ENCODE measurements around the gene XRCC2.
A peak's percentile ranks its signal among the peaks of the same experiment; 100 is the strongest.
"Not testable (repeated sequence)": the region's sequence is repeated elsewhere in the genome, so short reads cannot be mapped to it uniquely, and the experiment has no call there.

XRCC2 gene

GRCh38 chr7:152664636-152665035 lies 11.3 kb downstream of the XRCC2 start:
- DNase-seq (ENCODE audit: low spot score), result peak; percentile 59

DNA sequence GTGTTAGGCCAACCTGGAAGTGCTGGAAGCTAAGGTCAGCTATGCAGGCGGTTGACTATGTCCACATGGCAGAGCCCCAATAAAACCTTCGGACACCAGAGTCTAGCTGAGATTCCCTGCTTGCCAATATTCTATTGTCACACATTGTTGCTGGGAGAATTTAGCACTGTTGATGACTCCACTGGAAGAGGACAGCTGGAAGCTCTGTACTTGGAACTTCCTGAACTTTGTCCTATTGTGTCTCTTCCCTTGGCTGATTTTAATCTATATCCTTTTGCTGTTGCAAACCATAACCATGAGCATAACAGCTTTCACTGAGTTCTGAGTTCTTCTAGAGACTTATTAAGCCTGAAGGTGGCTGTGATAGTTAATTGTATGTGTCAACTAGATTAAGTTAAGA lies 12.0 kb downstream of the XRCC2 start:
- DNase-seq (ENCODE audit: low spot score), result no peak

DNA sequence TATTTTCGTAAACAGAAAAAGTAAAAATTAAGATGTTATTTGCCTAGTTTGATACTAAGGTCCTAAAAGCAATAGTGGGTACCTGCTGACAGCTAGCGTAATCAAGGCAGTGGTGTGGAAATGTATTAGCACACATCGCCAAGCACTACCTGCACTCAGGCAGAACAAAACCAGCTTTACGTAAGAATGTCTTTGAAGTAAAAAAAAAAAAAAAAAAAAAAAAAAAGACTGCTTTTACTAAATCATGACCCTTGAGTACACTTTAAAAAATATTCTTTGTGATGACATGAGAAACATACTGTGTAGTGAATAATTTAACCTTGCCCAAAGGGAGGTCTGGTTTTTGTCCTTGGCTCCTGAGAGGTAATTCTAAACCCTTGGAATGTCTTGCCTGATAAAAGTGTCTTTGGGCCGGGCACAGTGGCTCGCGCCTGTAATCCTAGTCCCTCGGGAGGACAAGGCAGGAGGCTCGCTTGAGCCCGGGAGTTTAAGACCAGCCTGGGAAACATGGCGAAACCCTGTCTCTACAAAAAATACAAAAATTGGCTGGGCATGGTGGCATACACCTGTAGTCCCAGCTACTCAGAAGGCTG lies 12.7 kb downstream of the XRCC2 start:
- DNase-seq (ENCODE audit: low spot score), result peak; percentile 31

GRCh38 chr7:152661479-152661878 lies 14.5 kb downstream of the XRCC2 start:
- DNase-seq (ENCODE audit: low spot score), result no peak

DNA sequence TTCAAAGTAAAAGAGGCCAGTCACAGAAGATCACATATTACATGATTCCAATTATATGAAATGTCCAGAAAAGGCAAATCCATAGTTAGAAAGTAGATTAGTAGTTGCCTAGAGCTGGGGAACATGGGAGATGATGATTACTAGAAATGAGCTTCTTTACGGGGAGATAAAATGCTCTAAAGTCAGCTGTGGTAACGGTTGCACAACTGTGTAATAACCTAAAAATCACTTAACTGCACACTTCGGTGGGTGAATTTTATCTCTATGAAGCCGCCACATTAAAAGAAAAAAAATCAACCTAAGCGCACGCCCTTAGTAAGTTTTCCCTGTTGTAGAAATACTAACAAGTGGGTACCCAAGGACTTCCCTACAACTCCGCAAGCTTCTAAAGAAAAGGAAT lies 15.9 kb downstream of the XRCC2 start:
- DNase-seq (ENCODE audit: low spot score), result no peak

GRCh38 chr7:152654971-152655370 lies 21.0 kb downstream of the XRCC2 start:
- DNase-seq (ENCODE audit: low spot score), result no peak

- no peak for DNase-seq (ENCODE audit: low spot score)
These were observed 26.7 kb downstream of the XRCC2 start for GRCh38 chr7:152649220-152649619.

- no peak for DNase-seq (ENCODE audit: low spot score)
These were observed 28.9 kb downstream of the XRCC2 start for GRCh38 chr7:152647009-152647408.

GRCh38 chr7:152646579-152646978 lies 29.4 kb downstream of the XRCC2 start:
- not testable (repeated sequence) for DNase-seq (ENCODE audit: low spot score)

- DNase-seq (ENCODE audit: low spot score), result no peak
These were observed 31.9 kb downstream of the XRCC2 start for GRCh38 chr7:152643979-152644559.

- DNase-seq (ENCODE audit: low spot score), result no peak
These were observed 34.6 kb downstream of the XRCC2 start for GRCh38 chr7:152641384-152641783.

DNA sequence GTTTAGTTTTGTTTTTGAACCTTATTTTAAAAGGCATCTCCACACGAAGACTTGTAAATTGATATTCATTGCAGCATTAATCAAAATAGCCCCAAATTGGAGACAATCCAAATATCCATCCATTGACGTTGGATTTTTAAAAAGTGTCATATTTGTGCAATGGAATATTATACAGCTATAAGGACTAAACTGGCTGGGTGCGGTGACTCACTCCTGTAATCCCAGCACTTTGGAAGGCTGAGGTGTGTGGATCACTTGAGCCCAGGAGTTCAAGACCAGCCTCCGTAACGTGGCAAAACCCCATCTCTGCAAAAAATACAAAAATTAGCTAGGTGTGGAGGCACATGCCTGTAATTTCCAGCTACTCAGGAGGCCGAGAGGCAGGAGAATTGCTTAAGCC lies 35.1 kb downstream of the XRCC2 start:
- DNase-seq (ENCODE audit: low spot score), result no peak

DNA sequence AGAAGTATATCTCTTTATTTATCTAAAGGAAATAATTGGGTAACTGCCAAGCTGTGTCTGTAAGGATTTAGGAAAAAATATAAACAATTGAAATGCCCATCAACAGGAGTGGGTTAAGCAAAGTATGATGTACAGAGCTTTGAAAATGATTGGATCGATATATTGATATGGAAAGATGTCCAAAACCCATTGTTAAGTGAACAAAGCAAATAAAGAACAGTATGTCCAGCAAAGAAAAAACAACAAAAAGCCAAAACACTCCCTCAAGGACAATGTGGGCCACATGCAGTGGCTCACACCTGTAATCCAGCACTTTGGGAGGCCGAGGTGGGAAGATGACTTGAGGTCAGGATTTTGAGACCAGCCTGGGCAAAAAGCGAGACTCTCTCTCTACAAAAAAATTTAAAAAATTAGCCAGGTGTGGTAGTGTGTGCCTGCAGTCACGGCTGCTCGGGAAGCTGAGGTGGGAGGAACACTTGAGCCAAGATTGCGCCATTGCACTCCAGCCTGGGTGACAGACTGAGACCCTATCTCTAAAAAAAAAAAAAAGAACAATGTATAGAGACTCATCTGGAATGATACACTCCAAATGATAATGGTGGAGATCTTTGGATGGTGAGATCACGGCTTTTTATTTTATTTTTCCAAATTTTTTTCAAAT lies 37.9 kb downstream of the XRCC2 start:
- DNase-seq (ENCODE audit: low spot score), result no peak

GRCh38 chr7:152637161-152637560 lies 38.8 kb downstream of the XRCC2 start:
- DNase-seq (ENCODE audit: low spot score), result no peak

GRCh38 chr7:152636441-152636840 lies 39.5 kb downstream of the XRCC2 start:
- DNase-seq (ENCODE audit: low spot score), result no peak

DNA sequence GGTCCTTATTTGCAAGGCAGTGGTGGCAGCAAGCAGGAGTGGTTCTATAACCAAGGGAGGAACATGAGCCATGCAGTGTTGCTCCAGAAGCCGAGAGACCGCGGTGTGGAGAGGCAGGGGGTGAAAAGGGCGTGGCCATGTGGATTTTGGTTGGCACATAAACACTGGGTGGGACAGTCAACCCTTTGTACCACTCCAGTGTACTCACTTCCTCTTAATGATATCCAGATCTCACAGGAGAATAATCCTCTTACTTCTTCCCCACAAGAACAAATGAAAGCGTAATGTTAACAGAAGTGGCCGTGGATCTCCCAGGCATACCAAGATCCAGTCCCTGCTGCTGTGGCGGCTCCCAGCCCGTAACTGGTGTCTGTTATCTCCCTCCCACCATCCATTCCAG lies 42.4 kb downstream of the XRCC2 start:
- no peak for DNase-seq (ENCODE audit: low spot score)

DNA sequence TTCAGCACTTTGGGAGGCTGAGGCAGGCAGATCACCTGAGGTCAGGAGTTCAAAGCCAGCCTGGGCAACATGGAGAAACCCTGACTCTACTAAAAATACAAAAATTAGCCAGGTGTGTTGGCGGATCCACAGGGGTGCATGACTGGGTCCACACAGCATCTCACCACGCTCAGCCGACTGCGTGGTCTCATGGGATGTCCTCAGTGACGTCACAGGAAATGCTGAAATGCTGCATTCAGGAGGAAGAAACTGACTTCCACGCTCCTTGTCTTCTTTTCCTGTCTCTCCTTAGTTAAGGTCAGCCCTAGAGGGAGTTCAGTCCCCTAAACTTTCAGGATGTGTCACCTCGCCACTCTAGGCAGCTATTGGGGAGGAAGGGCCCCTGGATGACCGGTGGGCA lies 42.9 kb downstream of the XRCC2 start:
- no peak for DNase-seq (ENCODE audit: low spot score)

DNA sequence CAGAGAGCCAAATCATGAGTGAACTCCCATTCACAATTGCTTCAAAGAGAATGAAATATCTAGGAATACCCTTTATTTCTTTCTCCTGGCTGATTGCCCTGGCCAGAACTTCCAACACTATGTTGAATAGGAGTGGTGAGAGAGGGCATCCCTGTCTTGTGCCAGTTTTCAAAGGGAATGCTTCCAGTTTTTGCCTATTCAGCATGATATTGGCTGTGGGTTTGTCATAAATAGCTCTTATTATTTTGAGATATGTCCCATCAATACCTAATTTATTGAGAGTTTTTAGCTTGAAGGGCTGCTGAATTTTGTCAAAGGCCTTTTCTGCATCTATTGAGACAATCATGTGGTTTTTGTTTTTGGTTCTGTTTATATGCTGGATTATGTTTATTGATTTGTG lies 47.2 kb downstream of the XRCC2 start:
- not testable (repeated sequence) for DNase-seq (ENCODE audit: low spot score)

- no peak for DNase-seq (ENCODE audit: low spot score)
These were observed 51.7 kb downstream of the XRCC2 start for GRCh38 chr7:152624228-152624627.

GRCh38 chr7:152621426-152621825 lies 54.5 kb downstream of the XRCC2 start:
- no peak for DNase-seq (ENCODE audit: low spot score)

DNA sequence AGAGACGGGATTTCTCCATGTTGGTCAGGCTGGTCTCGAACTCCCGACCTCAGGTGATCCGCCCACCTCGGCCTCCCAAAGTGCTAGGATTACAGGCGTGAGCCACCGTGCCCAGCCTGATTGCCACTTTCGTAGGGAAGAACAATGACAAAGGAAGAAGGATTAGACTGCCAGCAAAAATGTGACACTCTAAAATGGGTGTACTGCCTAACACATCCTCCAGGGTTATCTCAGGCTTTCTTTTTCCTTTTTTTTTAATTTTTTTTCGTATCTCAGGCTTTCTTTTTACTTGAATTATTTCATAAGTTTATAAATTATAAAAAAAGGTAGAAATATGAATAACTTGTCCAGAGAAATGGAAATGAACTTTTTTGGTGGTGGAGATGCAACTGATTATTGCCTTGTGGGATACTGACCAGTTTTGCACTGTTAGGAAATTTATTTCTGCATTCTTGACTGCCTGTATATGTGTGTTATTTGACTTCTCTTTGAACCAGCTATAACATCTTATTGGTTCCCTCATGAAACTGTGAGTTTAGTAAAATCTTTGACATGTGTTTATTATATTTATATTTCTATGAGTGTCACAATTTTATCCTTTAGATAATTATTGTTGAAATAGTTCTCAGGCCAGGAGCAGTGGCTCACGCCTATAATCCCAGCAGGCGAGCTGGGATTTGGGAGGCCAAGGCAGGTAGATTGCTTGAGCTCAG lies 56.8 kb downstream of the XRCC2 start:
- DNase-seq (ENCODE audit: low spot score), result no peak

- no peak for DNase-seq (ENCODE audit: low spot score)
These were observed 57.5 kb downstream of the XRCC2 start for GRCh38 chr7:152618427-152618826.

- DNase-seq (ENCODE audit: low spot score), result peak; percentile 35
These were observed 58.9 kb downstream of the XRCC2 start for GRCh38 chr7:152617056-152617455.
